Astrocyte of the cerebellum (primary cell): Measurements from ENCODE around the gene C1QTNF1.
A peak's percentile ranks its signal among the peaks of the same experiment; 100 is the strongest.

ENCODE experiments used
- DNase-seq: peaks from one replicate; pipeline ENCODE4 v3.0.0-alpha.2; 2011; ENCODE audit warnings: low read depth
- H3K4me3 ChIP-seq: 2 replicates; pipeline ENCODE4 v1.5.1; 2011; ENCODE audit warnings: mild to moderate bottlenecking, low read depth, low read length, moderate library complexity
- CTCF ChIP-seq: IDR thresholded peaks from 2 replicates; pipeline ENCODE4 v1.5.1; 2012; ENCODE audit warnings: low read length, low read depth, moderate library complexity, mild to moderate bottlenecking; ENCODE audit errors: missing control alignments
- in situ Hi-C: cut with HindIII; loops from 2 replicates; pipeline ENCODE4 v1.10.0; 2017; ENCODE audit warnings: low sequenced_read_pairs

C1QTNF1 gene

GRCh38 chr17:79062691-79063090 is 38.7 kb downstream of the C1QTNF1 start:
- DNase-seq: no peak
- no peak overlapping the region for H3K4me3 ChIP-seq
- in situ Hi-C loops: no loop called here
- TF ChIP-seq CTCF: no peak

GRCh38 chr17:79064026-79064425 is 40.1 kb downstream of the C1QTNF1 start:
- no peak for DNase-seq
- no peak for TF ChIP-seq CTCF
- H3K4me3 ChIP-seq: no peak overlapping the region
- in situ Hi-C loops: no loop called here

GRCh38 chr17:79065105-79065670 is 41.2 kb downstream of the C1QTNF1 start:
- no peak overlapping the region for H3K4me3 ChIP-seq
- TF ChIP-seq CTCF: peak; percentile 45
- no peak for DNase-seq
- in situ Hi-C loops: no loop called here

GRCh38 chr17:79066963-79067362 is 43.0 kb downstream of the C1QTNF1 start:
- TF ChIP-seq CTCF: no peak
- no peak for DNase-seq
- in situ Hi-C loops: no loop called here
- no peak overlapping the region for H3K4me3 ChIP-seq

- DNase-seq: no peak
- H3K4me3 ChIP-seq: no peak overlapping the region
- in situ Hi-C loops: no loop called here
- TF ChIP-seq CTCF: no peak
Observed at GRCh38 chr17:79070266-79070880, 46.4 kb downstream of the C1QTNF1 start.

GRCh38 chr17:79071161-79071740 is 47.3 kb downstream of the C1QTNF1 start:
- in situ Hi-C loops: no loop called here
- no peak for TF ChIP-seq CTCF
- no peak overlapping the region for H3K4me3 ChIP-seq
- DNase-seq: no peak
